H1 (cell line): Measurements from ENCODE around the gene ALOX5. TPM values are rescaled to one million over a fixed set of nuclear protein-coding genes. Genes with fewer than 3 reads are reported as not detected.
"Not testable (repeated sequence)": the region's sequence is repeated elsewhere in the genome, so short reads cannot be mapped to it uniquely, and the experiment has no call there.

Experiments
- CTCF ChIA-PET: fragments of 300-600 bp; sonication (Branson Sonifier 250); formaldehyde crosslinking; loops from one replicate; lab custom pipeline; 2021; ENCODE audit not compliant: partially characterized antibody; lab: Charles Lee
- POLR2A ChIA-PET: fragments of 300-600 bp; sonication (Branson Sonifier 250); formaldehyde crosslinking; loops from one replicate; lab custom pipeline; 2021; ENCODE audit warnings: inconsistent platforms; ENCODE audit not compliant: partially characterized antibody; lab: Charles Lee
- DNase-seq, 2 experiments: peaks; one replicate each; pipeline versions ENCODE4 v3.0.0 to v3.0.0-alpha.2; 2010 to 2022; ENCODE audit warnings: low spot score in 2 of 2, low read depth in 1 of 2, mixed read lengths in 1 of 2
- FAIRE-seq: peaks from 2 replicates; lab custom pipeline; 2011; peaks lifted over from hg19 to GRCh38; lab: Jason Lieb, UNC
- H2AFZ ChIP-seq: 2 replicates; pipeline ENCODE4 v1.8.1; 2012; ENCODE audit warnings: low read length, inconsistent platforms
- H2AK5ac ChIP-seq: 2 replicates; pipeline ENCODE4 v1.6.1; 2013; ENCODE audit warnings: low read depth, low read length
- H2BK120ac ChIP-seq: replicated peaks from 2 replicates; pipeline ENCODE3; 2013; ENCODE audit warnings: low read depth, low read length, inconsistent platforms
- H2BK12ac ChIP-seq: 2 replicates; pipeline ENCODE4 v1.6.1; 2013; ENCODE audit warnings: low read depth, low read length
- H2BK15ac ChIP-seq: 2 replicates; pipeline ENCODE4 v1.6.1; 2013; ENCODE audit warnings: low read length
- H2BK20ac ChIP-seq: 2 replicates; pipeline ENCODE4 v1.6.1; 2013; ENCODE audit warnings: low read length
- H2BK5ac ChIP-seq: 2 replicates; pipeline ENCODE4 v1.6.1; 2013; ENCODE audit warnings: low read depth, low read length
- H3K14ac ChIP-seq: 2 replicates; pipeline ENCODE4 v1.6.1; 2013; ENCODE audit warnings: inconsistent platforms; ENCODE audit not compliant: insufficient read length
- H3K18ac ChIP-seq: 2 replicates; pipeline ENCODE4 v1.6.1; 2013; ENCODE audit warnings: low read length; ENCODE audit errors: extremely low read depth
- H3K23ac ChIP-seq: 2 replicates; pipeline ENCODE4 v1.6.1; 2013; ENCODE audit warnings: inconsistent platforms; ENCODE audit not compliant: insufficient read length
- H3K23me2 ChIP-seq: 2 replicates; pipeline ENCODE4 v1.6.1; 2013; ENCODE audit warnings: low read depth, low read length
- H3K27ac ChIP-seq: 2 replicates; pipeline ENCODE4 v1.6.1; 2011; ENCODE audit warnings: low read depth, low read length, inconsistent platforms
- H3K27me3 ChIP-seq, 4 experiments: replicated peaks in 1 of 4; 1 replicate in 1 of 4; 2 replicates in 3 of 4; pipeline versions ENCODE4 v1.6.1 to v1.8.1; 2011 to 2013; ENCODE audit warnings: low read length in 3 of 4, mild to moderate bottlenecking in 3 of 4, inconsistent platforms in 2 of 4, mixed read lengths in 2 of 4, moderate library complexity in 1 of 4; ENCODE audit not compliant: control insufficient read depth in 3 of 4, insufficient read depth in 3 of 4; ENCODE audit errors: extremely low read depth in 1 of 4
- H3K36me3 ChIP-seq, 4 experiments: 2 replicates each; pipeline versions ENCODE4 v1.6.1 to v1.8.1; 2011 to 2013; ENCODE audit warnings: mild to moderate bottlenecking in 4 of 4, low read length in 3 of 4, moderate library complexity in 2 of 4, control low read depth in 1 of 4, inconsistent platforms in 1 of 4; ENCODE audit not compliant: insufficient read depth in 4 of 4, control insufficient read depth in 2 of 4
- H3K4ac ChIP-seq: replicated peaks from 2 replicates; pipeline ENCODE3; 2013; ENCODE audit warnings: low read length, low read depth, mixed read lengths, inconsistent platforms; ENCODE audit not compliant: insufficient read length
- H3K4me1 ChIP-seq, 4 experiments: replicated peaks in 1 of 4; 1 replicate in 1 of 4; 2 replicates in 3 of 4; pipeline versions ENCODE4 v1.6.1 to v1.8.1; 2011 to 2013; ENCODE audit warnings: low read length in 3 of 4, inconsistent platforms in 2 of 4, mixed read lengths in 1 of 4; ENCODE audit not compliant: insufficient read depth in 4 of 4, control insufficient read depth in 3 of 4
- H3K4me2 ChIP-seq, 2 experiments: 2 replicates each; pipeline versions ENCODE4 v1.6.1 to v1.8.1; 2011 to 2013; ENCODE audit warnings: low read depth in 2 of 2, low read length in 2 of 2, control low read depth in 1 of 2, inconsistent platforms in 1 of 2, mild to moderate bottlenecking in 1 of 2; ENCODE audit not compliant: insufficient read depth in 1 of 2
- H3K4me3 ChIP-seq, 4 experiments: fragments of 200-600, 300-600 bp in 1 of 4; sonication (generic), shearing (Covaris generic), sonication (Bioruptor Twin) in 1 of 4; 2 replicates each; pipeline versions ENCODE4 v1.5.1 to v1.8.1; 2011 to 2016; ENCODE audit warnings: low read length in 4 of 4, low read depth in 3 of 4, control low read depth in 2 of 4, inconsistent platforms in 2 of 4, mild to moderate bottlenecking in 2 of 4, mixed read lengths in 1 of 4, moderate library complexity in 1 of 4; ENCODE audit not compliant: insufficient read depth in 2 of 4; ENCODE audit errors: extremely low read depth in 1 of 4
- H3K56ac ChIP-seq: replicated peaks from 2 replicates; pipeline ENCODE3; 2013; ENCODE audit warnings: low read depth, mild to moderate bottlenecking, mixed read lengths, low read length, inconsistent platforms; ENCODE audit not compliant: insufficient read length
- H3K79me1 ChIP-seq: 2 replicates; pipeline ENCODE4 v1.6.1; 2013; ENCODE audit warnings: low read depth, low read length, control low read depth
- H3K79me2 ChIP-seq, 2 experiments: 2 replicates each; pipeline versions ENCODE4 v1.6.1 to v1.8.1; 2012 to 2013; ENCODE audit warnings: low read length in 2 of 2, mild to moderate bottlenecking in 2 of 2, inconsistent platforms in 1 of 2; ENCODE audit not compliant: insufficient read depth in 2 of 2, control insufficient read depth in 1 of 2
- H3K9ac ChIP-seq, 4 experiments: replicated peaks in 1 of 4; 1 replicate in 1 of 4; 2 replicates in 3 of 4; pipeline versions ENCODE4 v1.6.1 to v1.8.1; 2011 to 2013; ENCODE audit warnings: low read depth in 3 of 4, low read length in 3 of 4, control low read depth in 2 of 4, mild to moderate bottlenecking in 2 of 4, moderate library complexity in 2 of 4, inconsistent platforms in 1 of 4; ENCODE audit errors: extremely low read depth in 1 of 4
- H3K9me3 ChIP-seq, 2 experiments: 2 replicates each; pipeline versions ENCODE4 v1.6.1 to v1.8.1; 2012 to 2013; ENCODE audit warnings: mild to moderate bottlenecking in 2 of 2, moderate library complexity in 2 of 2, control low read depth in 1 of 2, inconsistent platforms in 1 of 2, low read depth in 1 of 2, low read length in 1 of 2, mixed read lengths in 1 of 2; ENCODE audit not compliant: insufficient read depth in 2 of 2
- H4K20me1 ChIP-seq, 2 experiments: replicated peaks in 1 of 2; 2 replicates each; pipeline versions ENCODE3 to v1.8.1; 2011 to 2013; ENCODE audit warnings: inconsistent platforms in 2 of 2, low read length in 2 of 2, mild to moderate bottlenecking in 1 of 2; ENCODE audit not compliant: insufficient read depth in 2 of 2, control insufficient read depth in 1 of 2
- H4K5ac ChIP-seq: 2 replicates; pipeline ENCODE4 v1.6.1; 2013; ENCODE audit warnings: low read length, low read depth, mixed read lengths, inconsistent platforms; ENCODE audit not compliant: insufficient read length
- H4K8ac ChIP-seq: 2 replicates; pipeline ENCODE4 v1.8.0; 2013; ENCODE audit warnings: mild to moderate bottlenecking, moderate library complexity, low read length, inconsistent platforms; ENCODE audit not compliant: insufficient read depth; ENCODE audit errors: extremely low read depth
- H4K91ac ChIP-seq: replicated peaks from 2 replicates; pipeline ENCODE3; 2013; ENCODE audit warnings: low read length, mixed read lengths, inconsistent platforms; ENCODE audit not compliant: insufficient read length
- WGBS, 2 experiments: shearing (Covaris generic) in 1 of 2; methylation state at CpG; one replicate each; pipeline versions ENCODE4 v1.1.6 to v1.1.7; 2013 to 2015; ENCODE audit warnings: low lambda C conversion rate in 2 of 2, mixed read lengths in 2 of 2, inconsistent platforms in 1 of 2, low coverage in 1 of 2, missing lambda C conversion rate in 1 of 2; ENCODE audit not compliant: insufficient replicate concordance in 2 of 2, insufficient coverage in 1 of 2, insufficient read length in 1 of 2; ENCODE audit errors: extremely low coverage in 1 of 2, missing lambda C conversion rate in 1 of 2; 5-methylcytosine and 5-hydroxymethylcytosine counted together
- polyA plus RNA-seq, 7 experiments: library from polyadenylated mRNA; depleted of rRNA in 3 of 7; stranded (reverse) in 5 of 7; unstranded in 2 of 7; fragments of >200 nt in 5 of 7; fragments of 200-250 nt in 2 of 7; gene quantifications; 1 replicate in 5 of 7; 2 replicates in 1 of 7; 4 replicates in 1 of 7; pipeline versions ENCODE4 v1.2.1 to v1.2.3, GENCODE V29; 2011 to 2013; ENCODE audit warnings: missing spikeins in 2 of 7, mixed read lengths in 2 of 7
- total RNA-seq: library from RNA; stranded (reverse); fragmentation: NEBNext Ultra II Directional; extraction: Animal tissue kit (Norgen Biotek cat#: 25700); gene quantifications from 2 replicates; pipeline ENCODE4 v1.2.1, GENCODE V29; 2021

The ALOX5 gene
- total and polyA plus RNA-seq, 2 of the 8 experiments (the other 6 are each of a cell fraction or from before 2014, with no cell fraction given) = 1.6 to 3.8 TPM

DNA sequence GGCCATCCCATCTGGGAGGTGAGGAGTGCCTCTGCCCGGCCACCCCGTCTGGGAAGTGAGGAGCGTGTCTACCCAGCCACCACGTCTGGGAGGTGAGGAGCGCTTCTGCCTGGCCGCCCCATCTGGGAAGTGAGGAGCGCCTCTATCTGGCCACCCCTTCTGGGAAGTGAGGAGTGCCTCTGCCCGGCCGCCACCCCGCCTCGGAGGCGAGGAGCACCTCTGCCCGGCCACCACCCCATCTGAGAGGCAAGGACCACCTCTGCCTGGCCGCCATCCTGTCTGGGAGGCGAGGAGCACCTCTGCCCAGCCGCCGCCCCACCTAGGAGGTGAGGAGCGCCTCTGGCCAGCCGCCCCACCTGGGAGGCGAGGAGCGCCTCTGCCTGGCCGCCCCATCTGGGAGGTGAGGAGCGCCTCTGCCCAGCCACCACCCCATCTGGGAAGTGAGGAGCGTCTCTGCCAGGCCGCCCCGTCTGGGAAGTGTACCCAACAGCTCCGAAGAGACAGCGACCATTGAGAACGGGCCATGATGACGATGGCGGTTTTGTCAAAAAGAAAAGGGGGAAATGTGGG, 25.7 kb upstream of the ALOX5 start:
- POLR2A ChIA-PET, H2AK5ac ChIP-seq, H3K4me3 ChIP-seq, H4K91ac ChIP-seq, H3K23me2 ChIP-seq, H4K20me1 ChIP-seq, CTCF ChIA-PET, H2AFZ ChIP-seq, H3K79me2 ChIP-seq, H3K27me3 ChIP-seq, H3K4me2 ChIP-seq, H3K14ac ChIP-seq, H3K18ac ChIP-seq, H2BK5ac ChIP-seq, H3K9ac ChIP-seq, H2BK12ac ChIP-seq, FAIRE-seq, H3K4ac ChIP-seq, H3K4me1 ChIP-seq, H3K23ac ChIP-seq, H3K27ac ChIP-seq, DNase-seq, H4K5ac ChIP-seq, H2BK120ac ChIP-seq, H3K36me3 ChIP-seq, H3K56ac ChIP-seq, H4K8ac ChIP-seq, H3K79me1 ChIP-seq, H2BK20ac ChIP-seq, H2BK15ac ChIP-seq: not testable (repeated sequence)
- peaks cover 0 to 26% of the 10 kb centered on the region in 2 experiments; a peak in 2 of 4 replicates for H3K9me3 ChIP-seq
- WGBS, 2 experiments = 87% methylated on average over 30 of the region's 31 CpGs; no CpG with 5 or more reads in 1 of the 2 experiments
